Activated CD4-positive, alpha-beta T cell treated with anti-CD3 and anti-CD28 coated beads, Interleukin-2, amount 50 U/mL, for 48 hours (primary cell): ENCODE results near the gene DPH2.

Source experiments
- DNase-seq, 2 experiments: peaks; one replicate each; pipeline ENCODE4 v3.0.0-alpha.2; 2020

DPH2 gene

DNA sequence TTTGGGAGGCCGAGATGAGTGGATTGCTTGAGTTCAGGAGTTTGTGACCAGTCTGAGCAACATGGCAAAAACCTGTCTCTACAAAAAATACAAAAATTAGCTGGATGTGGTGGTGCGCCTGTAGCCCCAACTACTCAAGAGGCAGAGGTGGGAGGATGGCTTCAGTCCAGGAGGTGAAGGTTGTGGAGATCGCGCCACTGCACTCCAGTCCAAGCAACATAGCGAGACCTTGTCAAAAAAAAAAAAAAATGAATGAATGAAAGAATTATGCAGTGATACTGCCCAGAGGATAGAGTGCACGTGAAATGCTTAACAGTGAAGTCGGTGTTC, 429 bp upstream of the DPH2 start:
- DNase-seq, result no peak

DNA sequence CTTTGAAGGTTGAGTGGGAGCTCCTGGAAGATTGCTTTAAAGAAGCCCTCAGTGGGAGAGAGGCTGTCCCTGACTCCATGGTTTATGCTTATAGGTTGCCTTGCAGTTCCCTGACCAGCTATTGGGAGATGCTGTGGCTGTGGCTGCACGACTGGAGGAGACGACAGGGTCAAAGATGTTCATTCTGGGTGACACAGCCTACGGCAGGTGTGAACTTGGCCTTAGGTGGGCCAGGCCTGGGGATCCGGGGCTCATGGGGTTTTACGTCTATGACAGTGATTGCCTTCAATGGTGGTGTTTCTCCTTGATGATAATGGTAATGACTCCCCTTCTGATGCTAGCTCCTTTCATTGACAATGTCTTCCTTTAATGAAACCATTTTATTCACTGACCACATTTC, 692 bp downstream of the DPH2 start:
- DNase-seq, result no peak

- no peak for DNase-seq
Observed at GRCh38 chr1:43970911-43971310, 1.1 kb downstream of the DPH2 start.

DNA sequence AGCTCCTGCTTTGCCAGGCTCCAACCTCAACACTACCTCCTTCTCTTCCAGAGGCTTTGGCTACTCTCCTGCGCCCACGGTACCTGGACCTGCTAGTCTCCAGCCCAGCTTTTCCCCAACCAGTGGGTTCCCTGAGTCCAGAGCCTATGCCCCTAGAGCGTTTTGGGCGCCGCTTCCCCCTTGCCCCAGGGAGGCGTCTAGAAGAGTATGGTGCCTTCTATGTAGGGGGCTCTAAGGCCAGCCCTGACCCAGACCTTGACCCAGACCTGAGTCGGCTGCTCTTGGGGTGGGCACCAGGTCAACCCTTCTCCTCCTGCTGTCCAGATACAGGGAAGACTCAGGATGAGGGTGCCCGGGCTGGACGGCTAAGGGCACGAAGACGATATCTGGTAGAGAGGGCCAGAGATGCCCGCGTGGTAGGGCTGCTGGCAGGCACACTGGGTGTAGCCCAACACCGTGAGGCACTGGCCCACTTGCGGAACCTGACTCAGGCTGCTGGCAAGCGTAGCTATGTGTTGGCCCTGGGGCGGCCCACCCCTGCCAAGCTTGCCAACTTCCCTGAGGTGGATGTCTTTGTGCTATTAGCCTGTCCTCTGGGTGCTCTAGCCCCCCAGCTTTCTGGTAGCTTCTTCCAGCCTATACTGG, 1.6 kb downstream of the DPH2 start:
- DNase-seq, result no peak

DNA sequence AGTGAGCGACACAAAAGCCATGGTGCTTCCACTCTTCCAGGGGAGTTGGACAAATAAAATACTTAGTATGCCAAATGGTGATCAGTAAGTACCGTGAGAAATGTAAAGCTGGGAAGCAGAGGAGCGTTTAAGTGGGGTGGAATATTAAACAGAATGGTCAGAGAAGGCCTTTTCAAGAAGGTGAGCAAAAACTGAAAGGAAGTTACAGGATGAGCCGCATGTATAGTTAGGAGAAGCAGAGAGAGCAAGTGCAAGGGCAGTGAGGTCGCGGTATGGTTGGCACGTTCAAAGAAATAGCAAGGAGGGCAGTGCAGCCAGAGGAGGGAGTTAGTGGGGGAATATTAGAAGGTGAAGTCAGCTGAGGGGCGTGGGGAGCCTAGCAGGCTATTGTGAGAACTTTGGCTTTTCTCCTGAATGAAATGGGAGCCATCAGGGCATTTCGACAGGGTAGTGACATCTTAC, 4.2 kb downstream of the DPH2 start:
- no peak for DNase-seq

DNA sequence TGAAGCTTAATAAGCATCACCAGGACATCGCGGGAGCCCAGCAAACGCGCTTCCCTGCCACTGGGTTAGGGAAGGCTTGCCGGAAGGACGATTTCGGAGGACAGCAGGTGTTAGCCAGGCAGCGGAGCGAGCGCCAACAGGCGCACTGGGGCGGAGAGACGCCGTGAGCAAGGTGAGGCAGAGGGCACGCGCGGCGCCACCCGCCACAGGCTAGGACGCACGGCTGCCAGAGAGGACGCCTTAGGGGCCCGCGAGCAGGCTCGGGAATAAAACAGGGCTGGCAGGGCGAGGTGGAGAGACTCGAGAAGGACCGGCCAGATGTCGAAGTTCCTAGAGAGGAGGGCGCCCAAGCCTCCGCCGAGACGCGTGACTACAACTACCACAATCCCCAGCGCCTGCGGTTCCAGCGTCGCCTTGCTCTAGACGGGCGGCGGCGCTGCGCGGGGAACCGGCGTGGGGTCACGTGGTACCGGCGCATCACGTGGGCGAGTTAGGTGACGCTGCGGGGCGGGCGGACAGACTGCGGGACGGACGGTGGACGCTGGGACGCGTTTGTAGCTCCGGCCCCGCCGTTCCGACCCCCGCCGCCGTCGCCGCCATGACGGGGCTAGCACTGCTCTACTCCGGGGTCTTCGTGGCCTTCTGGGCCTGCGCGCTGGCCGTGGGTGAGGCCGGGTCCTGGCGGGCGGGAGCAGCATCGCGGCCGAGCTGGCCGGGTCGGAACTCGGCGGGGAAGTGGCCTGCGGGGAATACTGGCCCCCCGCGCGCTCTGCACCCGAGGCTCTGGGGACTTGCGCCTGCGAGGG, 4.8 kb downstream of the DPH2 start, which contains the start of gene ATP6V0B:
TSS of gene ATP6V0B (plus strand) at position 518 of the 806 bp plus-strand sequence. CDS start at position 599, 81 bp downstream.
- peak; percentile 97 to 98 for DNase-seq

- peak; percentile 20 to 25 for DNase-seq
Observed at GRCh38 chr1:43975249-43975961, 5.6 kb downstream of the DPH2 start.

DNA sequence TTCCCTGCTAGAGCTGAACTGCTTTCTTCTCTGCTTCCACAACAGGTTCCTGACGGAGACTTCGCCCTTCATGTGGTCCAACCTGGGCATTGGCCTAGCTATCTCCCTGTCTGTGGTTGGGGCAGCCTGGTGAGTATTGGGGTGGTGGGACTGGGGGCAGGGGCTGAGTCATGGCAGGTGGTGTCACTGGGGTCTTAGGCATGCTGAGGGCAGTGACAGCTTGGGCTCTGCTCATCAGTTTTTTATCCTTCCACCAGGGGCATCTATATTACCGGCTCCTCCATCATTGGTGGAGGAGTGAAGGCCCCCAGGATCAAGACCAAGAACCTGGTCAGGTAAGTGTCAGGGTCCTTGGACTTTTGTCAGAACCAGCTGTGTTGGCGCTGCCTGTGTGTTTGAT, 6.2 kb downstream of the DPH2 start:
- DNase-seq, result no peak

DNA sequence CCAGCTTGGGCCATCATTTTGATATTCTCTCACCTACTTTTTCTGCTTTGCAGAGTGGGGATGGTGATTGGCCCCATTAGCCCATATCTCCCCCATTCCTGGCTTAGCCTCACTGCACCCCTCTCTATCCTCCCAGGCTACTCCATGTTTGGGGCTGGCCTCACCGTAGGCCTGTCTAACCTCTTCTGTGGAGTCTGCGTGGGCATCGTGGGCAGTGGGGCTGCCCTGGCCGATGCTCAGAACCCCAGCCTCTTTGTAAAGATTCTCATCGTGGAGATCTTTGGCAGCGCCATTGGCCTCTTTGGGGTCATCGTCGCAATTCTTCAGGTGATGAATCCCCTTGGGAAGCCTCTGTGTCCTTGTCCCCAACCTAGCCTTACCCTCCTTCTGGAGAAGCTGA, 7.1 kb downstream of the DPH2 start:
- no peak for DNase-seq

GRCh38 chr1:43977376-43978263, 7.8 kb downstream of the DPH2 start:
- no peak for DNase-seq

- no peak for DNase-seq
Observed at GRCh38 chr1:43978264-43978550, 8.4 kb downstream of the DPH2 start.

GRCh38 chr1:43978551-43979260, 8.9 kb downstream of the DPH2 start, which contains the start of gene B4GALT2:
TSS of gene B4GALT2 (plus strand) at chr1:43979210. CDS start at chr1:43981161, 1,951 bp downstream.
- DNase-seq, result peak; percentile 54 to 55

DNA sequence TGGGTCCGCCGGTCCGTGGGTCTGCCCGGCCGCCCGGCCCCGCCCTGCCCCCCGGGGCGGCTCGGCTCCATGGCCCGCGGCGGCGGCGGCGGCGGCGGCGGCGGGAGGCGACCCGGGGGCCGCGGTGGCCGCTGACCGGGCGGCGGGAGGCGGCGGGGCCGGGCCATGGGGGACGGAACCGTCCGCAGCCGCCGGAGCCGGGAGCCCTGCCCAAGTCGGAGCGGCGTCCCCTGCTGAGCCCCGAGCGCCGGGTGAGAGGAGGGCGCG, 9.4 kb downstream of the DPH2 start:
- DNase-seq, result no peak

GRCh38 chr1:43979528-43980254, 9.9 kb downstream of the DPH2 start:
- DNase-seq, result peak; percentile 47 to 54

GRCh38 chr1:43980255-43981134, 10.7 kb downstream of the DPH2 start:
- DNase-seq, result no peak

GRCh38 chr1:43981135-43981491, 11.3 kb downstream of the DPH2 start:
- DNase-seq, result no peak

DNA sequence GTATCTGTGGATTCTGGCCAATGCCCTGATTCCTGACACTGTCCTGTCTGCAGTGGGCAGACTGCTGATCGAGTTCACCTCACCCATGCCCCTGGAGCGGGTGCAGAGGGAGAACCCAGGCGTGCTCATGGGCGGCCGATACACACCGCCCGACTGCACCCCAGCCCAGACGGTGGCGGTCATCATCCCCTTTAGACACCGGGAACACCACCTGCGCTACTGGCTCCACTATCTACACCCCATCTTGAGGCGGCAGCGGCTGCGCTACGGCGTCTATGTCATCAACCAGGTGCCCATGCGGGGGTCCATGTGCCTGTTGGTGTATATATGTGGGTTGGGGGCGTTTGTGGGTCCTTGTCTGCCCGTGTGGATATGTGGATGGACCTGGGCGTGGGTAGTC, 11.8 kb downstream of the DPH2 start:
- no peak for DNase-seq

- no peak for DNase-seq
Observed at GRCh38 chr1:43982241-43982640, 12.4 kb downstream of the DPH2 start.

GRCh38 chr1:43982808-43983207, 13.0 kb downstream of the DPH2 start:
- no peak for DNase-seq

DNA sequence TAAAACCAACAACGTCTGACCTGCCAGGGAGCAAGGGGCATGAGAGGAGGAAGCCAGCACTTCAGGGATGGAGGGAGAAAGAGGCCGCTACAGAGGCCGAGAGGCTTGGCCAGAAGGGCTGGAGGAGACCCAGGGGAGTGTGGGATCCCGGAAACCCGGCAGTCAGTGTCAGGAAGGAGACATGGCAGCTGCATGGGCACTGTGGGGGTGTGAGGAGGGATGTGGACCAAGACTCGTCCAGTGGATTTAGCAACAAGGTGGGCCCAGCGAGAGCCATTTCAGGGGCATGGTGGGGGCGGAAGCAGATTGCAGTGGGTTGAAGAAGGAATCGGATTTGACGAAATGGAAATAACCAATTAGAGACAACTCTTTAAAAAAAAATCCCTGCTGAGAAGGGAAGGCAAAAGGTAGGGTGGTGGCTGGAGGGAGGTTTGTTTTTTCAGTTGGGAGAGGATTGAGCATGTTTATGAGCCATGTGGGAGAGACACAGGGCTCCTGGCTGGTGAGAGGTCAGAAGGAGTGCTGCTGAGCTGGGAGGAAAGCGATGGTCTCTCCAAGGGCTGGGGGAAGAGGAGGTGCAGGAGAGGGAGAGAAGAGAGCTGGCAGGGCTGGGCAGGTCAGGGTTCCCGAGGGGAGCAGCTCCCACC, 13.6 kb downstream of the DPH2 start:
- DNase-seq, result no peak
